RWPE1 (cell line): ENCODE results near the gene PTPN21.
"Not testable (repeated sequence)": the region's sequence is repeated elsewhere in the genome, so short reads cannot be mapped to it uniquely, and the experiment has no call there.

Source experiments
- CTCF ChIA-PET: fragments of 350-600 bp; sonication (Branson Sonifier 250); formaldehyde crosslinking; extraction: SDS; loops from one replicate; lab custom pipeline; 2021; lab: Yijun Ruan, JAX
- POLR2A ChIA-PET: fragments of 400-600 bp; formaldehyde crosslinking; extraction: SDS; loops from one replicate; lab custom pipeline; 2020; ENCODE audit warnings: antibody characterized with exemption; ENCODE audit not compliant: low non-redundant PET; lab: Yijun Ruan, JAX
- DNase-seq: peaks from one replicate; pipeline ENCODE4 v3.0.0; 2012; ENCODE audit warnings: low spot score
- H3K27ac ChIP-seq: fragments of 450-650 bp; 2 replicates; pipeline ENCODE4 v1.5.1; 2017
- CTCF ChIP-seq: fragments of 450-650 bp; conservative IDR thresholded peaks from 2 replicates; pipeline ENCODE4 v1.5.1; 2017; ENCODE audit warnings: low read depth, mild to moderate bottlenecking

Gene PTPN21

GRCh38 chr14:88535149-88535548 is 19.7 kb downstream of the PTPN21 start:
- POLR2A ChIA-PET = no interaction called here
- DNase-seq = no peak
- CTCF ChIA-PET = no interaction called here
- H3K27ac ChIP-seq = no peak overlapping the region
- no peak for TF ChIP-seq CTCF

- CTCF ChIA-PET = no interaction called here
- no peak overlapping the region for H3K27ac ChIP-seq
- POLR2A ChIA-PET = no interaction called here
- DNase-seq = no peak
- TF ChIP-seq CTCF = no peak
Observed at GRCh38 chr14:88533064-88533602, 21.7 kb downstream of the PTPN21 start.

- CTCF ChIA-PET = interaction anchor here (0.6 to 0.7 kb wide), 3 partner anchors 8 to 86 kb away, joined by 3 to 4 read pairs (median 4); no protein-coding TSS in a partner anchor
- DNase-seq, H3K27ac ChIP-seq, POLR2A ChIA-PET: not testable (repeated sequence)
Observed at GRCh38 chr14:88529889-88530288, 24.9 kb downstream of the PTPN21 start.

GRCh38 chr14:88522393-88522792 is 32.4 kb downstream of the PTPN21 start:
- DNase-seq = no peak
- H3K27ac ChIP-seq = no peak overlapping the region
- no peak for TF ChIP-seq CTCF
- ChIA-PET POLR2A (no interaction called here), CTCF (interaction anchor here (0.6 kb wide), 1 partner anchor 8 kb away, joined by 4 read pairs; no protein-coding TSS in a partner anchor)

- no peak for DNase-seq
- no peak for TF ChIP-seq CTCF
- ChIA-PET POLR2A (no interaction called here), CTCF (interaction anchor here (0.6 kb wide), 1 partner anchor 8 kb away, joined by 4 read pairs; no protein-coding TSS in a partner anchor)
- no peak overlapping the region for H3K27ac ChIP-seq
Observed at GRCh38 chr14:88521818-88522217, 33.0 kb downstream of the PTPN21 start.

- no peak for DNase-seq
- ChIA-PET POLR2A (no interaction called here), CTCF (no interaction called here)
- no peak overlapping the region for H3K27ac ChIP-seq
- no peak for TF ChIP-seq CTCF
Observed at GRCh38 chr14:88519907-88520306, 34.9 kb downstream of the PTPN21 start.
